Measurements from ENCODE around the gene NDUFS1. TPM values are rescaled to one million over a fixed set of nuclear protein-coding genes. Genes with fewer than 3 reads are reported as not detected.

NDUFS1 gene
- total and polyA plus RNA-seq, 2 of the 8 experiments (the other 6 are each of a cell fraction or from before 2014, with no cell fraction given): 42.1 to 97.0 TPM

- TF ChIP-seq MAX (IDR thresholded peaks at IDR 0.05): peak; percentile 91; the same call in 1 of the 2 replicates
- peak; percentile 66; the same call in 1 of the 2 replicates for TF ChIP-seq POLR2AphosphoS5 (IDR thresholded peaks at IDR 0.05; ENCODE audit: low read depth, low read length)
- peak; percentile 78 for TF ChIP-seq TAF7 (optimal IDR thresholded peaks at IDR 0.05; ENCODE audit: borderline replicate concordance, low read depth, low read length)
- no peak for TF ChIP-seq FOSL1 (IDR thresholded peaks at IDR 0.05; ENCODE audit: insufficient read depth, low read depth, low read length)
- TF ChIP-seq ASH2L (IDR thresholded peaks at IDR 0.05; ENCODE audit: low read length): peak; percentile 51
- TF ChIP-seq CHD2 (IDR thresholded peaks at IDR 0.05; ENCODE audit: low read length): 0 out of 2 replicates have a peak, but pooled peaks have one; percentile 4
- peak; percentile 69 for TF ChIP-seq E2F6 (IDR thresholded peaks at IDR 0.05)
- peak; percentile 97 for TF ChIP-seq YY1 (IDR thresholded peaks at IDR 0.05; ENCODE audit: low read depth, low read length)
- peak; percentile 58; the same call in 1 of the 2 replicates for TF ChIP-seq SP4 (IDR thresholded peaks at IDR 0.05; ENCODE audit: low read length)
- TF ChIP-seq SAP30 (IDR thresholded peaks at IDR 0.05; ENCODE audit: insufficient read depth, insufficient replicate concordance, low read length): no peak
- TF ChIP-seq SRF (IDR thresholded peaks at IDR 0.05; ENCODE audit: low read depth, low read length): peak; percentile 79
- TF ChIP-seq RNF2 (IDR thresholded peaks at IDR 0.05; ENCODE audit: borderline replicate concordance, low read depth, low read length, missing control alignments, poor library complexity, severe bottlenecking): no peak
- no peak for TF ChIP-seq BRCA1 (IDR thresholded peaks at IDR 0.05; ENCODE audit: low read depth, low read length)
- peak; percentile 91 for TF ChIP-seq GABPA (IDR thresholded peaks at IDR 0.05; ENCODE audit: borderline replicate concordance, insufficient read depth, low read length)
- peak; percentile 66 to 83 for TF ChIP-seq POLR2A (IDR thresholded peaks at IDR 0.05; ENCODE audit: control extremely low read depth in 1 of 2, low read depth in 2 of 2, low read length in 2 of 2)
- no peak for TF ChIP-seq CBX5 (IDR thresholded peaks at IDR 0.05; ENCODE audit: low read depth, low read length)
- TF ChIP-seq ZNF274 (IDR thresholded peaks at IDR 0.05; ENCODE audit: borderline replicate concordance, extremely low read depth, low read length): no peak
- no peak for TF ChIP-seq JUN (IDR thresholded peaks at IDR 0.05; ENCODE audit: low read depth, low read length)
- TF ChIP-seq TAF1 (IDR thresholded peaks at IDR 0.05; ENCODE audit: low read depth, low read length): peak; percentile 78; the same call in 1 of the 2 replicates
- TF ChIP-seq GTF2F1 (IDR thresholded peaks at IDR 0.05; ENCODE audit: borderline replicate concordance, low read depth, low read length): peak; percentile 86
- TF ChIP-seq CREB1 (IDR thresholded peaks at IDR 0.05): peak; percentile 87
- no peak; the same call in 1 of the 2 replicates for TF ChIP-seq ATF2 (IDR thresholded peaks at IDR 0.05; ENCODE audit: low read length)
Observed at GRCh38 chr2:206159346-206160124, at the start of gene NDUFS1, which contains the start of gene EEF1B2 (continued).

Measured in H1 (cell line).